Suprapubic skin (tissue), 4 donors: Measurements from ENCODE around the gene SNX22. TPM values are rescaled to one million over a fixed set of nuclear protein-coding genes. Genes with fewer than 3 reads are reported as not detected.
A peak's percentile ranks its signal among the peaks of the same experiment; 100 is the strongest.

ENCODE experiments used
- DNase-seq, 2 donors: peaks; one replicate each; pipeline ENCODE4 v3.0.0-alpha.2; 2019; ENCODE audit warnings: low spot score in 2 of 2
- H3K27ac ChIP-seq: fragments of 200-600 bp; sonication (generic); one replicate; pipeline ENCODE4 v1.5.1; 2019
- H3K27me3 ChIP-seq: fragments of 200-600 bp; sonication (generic); one replicate; pipeline ENCODE4 v1.5.1; 2019
- H3K36me3 ChIP-seq: fragments of 200-600 bp; sonication (generic); one replicate; pipeline ENCODE4 v1.5.1; 2019
- H3K4me1 ChIP-seq: fragments of 200-600 bp; sonication (generic); one replicate; pipeline ENCODE4 v1.5.1; 2019
- H3K4me3 ChIP-seq: fragments of 200-600 bp; sonication (generic); one replicate; pipeline ENCODE4 v1.5.1; 2019; ENCODE audit warnings: mild to moderate bottlenecking
- H3K9me3 ChIP-seq: fragments of 200-600 bp; sonication (generic); one replicate; pipeline ENCODE4 v1.5.1; 2019
- EP300 ChIP-seq: sonication (generic); formaldehyde crosslinking; IDR thresholded peaks from one replicate; pipeline ENCODE4 v1.6.1; 2017; ENCODE audit warnings: antibody characterized with exemption
- POLR2A ChIP-seq, 2 donors: fragments of 450-650 bp; IDR thresholded peaks; one replicate each; pipeline ENCODE4 v1.6.1; 2017; ENCODE audit warnings: antibody characterized with exemption in 2 of 2, mild to moderate bottlenecking in 2 of 2, moderate library complexity in 2 of 2
- POLR2AphosphoS5 ChIP-seq, 3 donors: sonication (generic); formaldehyde crosslinking; IDR thresholded peaks; one replicate each; pipeline ENCODE4 v1.6.1; 2017; ENCODE audit warnings: antibody characterized with exemption in 3 of 3
- WGBS: methylation state at CpG from one replicate; pipeline ENCODE4 v1.1.5; 2018; 5-methylcytosine and 5-hydroxymethylcytosine counted together
- total RNA-seq, 4 donors: library from RNA; depleted of rRNA; stranded (reverse); fragments of >200 nt; gene quantifications; one replicate each; pipeline ENCODE4 v1.1.0, GENCODE V29; 2016
- TF ChIP-seq, protein P1 (sequence below), 2 donors: fragments of 200-600 bp in 1 of 2; fragments of 450-650 bp in 1 of 2; sonication (generic) in 1 of 2; IDR thresholded peaks; one replicate each; pipeline ENCODE4 v1.5.1; 2016 to 2019; ENCODE audit warnings: antibody characterized with exemption in 2 of 2, mild to moderate bottlenecking in 1 of 2, moderate library complexity in 1 of 2

Gene SNX22
- total RNA-seq, 4 donors from 2014 or later = 0.19 to 0.80 (median 0.64) TPM; not detected in 1

DNA sequence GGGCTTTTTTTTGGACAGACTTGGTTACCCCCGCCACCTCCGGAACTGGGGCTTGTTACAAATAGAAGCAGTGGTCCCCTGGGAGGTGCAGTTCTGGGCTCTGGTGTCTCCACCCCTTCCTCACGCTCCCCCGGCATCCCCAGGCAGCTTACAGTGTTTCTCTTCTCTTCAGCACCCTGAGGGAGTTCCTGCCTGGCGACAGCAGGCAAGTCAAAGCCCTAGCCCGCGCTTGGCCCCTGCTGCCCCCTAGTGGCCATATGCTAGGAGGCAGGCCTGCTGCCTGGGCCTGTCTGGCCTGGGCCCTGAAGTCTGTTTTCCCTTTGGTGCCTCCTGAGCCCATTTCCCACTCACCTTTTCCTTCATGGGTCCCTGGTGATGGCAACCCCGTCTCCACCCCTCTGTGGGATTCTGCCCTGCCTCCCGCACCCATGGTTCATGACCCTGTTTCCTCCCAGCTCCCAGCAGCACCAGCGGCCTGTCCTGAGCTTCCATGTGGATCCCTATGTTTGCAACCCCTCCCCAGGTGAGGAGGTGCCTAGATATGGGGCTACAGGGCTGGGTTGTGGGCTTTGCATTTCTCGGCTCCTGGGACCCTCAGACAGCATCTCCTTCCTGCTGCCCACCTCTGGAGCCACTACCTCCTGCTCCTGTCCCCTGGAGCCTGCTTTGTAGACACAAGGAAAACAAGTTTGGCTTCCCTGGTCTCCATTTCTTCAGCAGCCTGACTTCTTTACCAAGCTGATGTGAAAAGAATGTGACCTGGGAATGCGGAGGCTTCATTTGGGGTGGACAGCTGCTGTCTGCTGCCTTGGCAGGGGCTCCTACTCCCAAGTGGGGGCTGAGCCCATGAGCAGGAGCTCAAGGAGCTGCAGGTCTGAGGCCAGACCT lies 2.2 kb downstream of the SNX22 start:
- no peak overlapping the region for H3K27ac ChIP-seq
- peaks cover 28% of the 10 kb centered on the region for H3K4me1 ChIP-seq
- peak; percentile 91 to 93 for DNase-seq
- H3K36me3 ChIP-seq = peaks cover 46% of the 10 kb centered on the region
- WGBS = 26% methylated on average over 11 of the region's 12 CpGs
- TF ChIP-seq POLR2A (IDR thresholded peaks at IDR 0.05) = no peak
- TF ChIP-seq, protein P1, sequence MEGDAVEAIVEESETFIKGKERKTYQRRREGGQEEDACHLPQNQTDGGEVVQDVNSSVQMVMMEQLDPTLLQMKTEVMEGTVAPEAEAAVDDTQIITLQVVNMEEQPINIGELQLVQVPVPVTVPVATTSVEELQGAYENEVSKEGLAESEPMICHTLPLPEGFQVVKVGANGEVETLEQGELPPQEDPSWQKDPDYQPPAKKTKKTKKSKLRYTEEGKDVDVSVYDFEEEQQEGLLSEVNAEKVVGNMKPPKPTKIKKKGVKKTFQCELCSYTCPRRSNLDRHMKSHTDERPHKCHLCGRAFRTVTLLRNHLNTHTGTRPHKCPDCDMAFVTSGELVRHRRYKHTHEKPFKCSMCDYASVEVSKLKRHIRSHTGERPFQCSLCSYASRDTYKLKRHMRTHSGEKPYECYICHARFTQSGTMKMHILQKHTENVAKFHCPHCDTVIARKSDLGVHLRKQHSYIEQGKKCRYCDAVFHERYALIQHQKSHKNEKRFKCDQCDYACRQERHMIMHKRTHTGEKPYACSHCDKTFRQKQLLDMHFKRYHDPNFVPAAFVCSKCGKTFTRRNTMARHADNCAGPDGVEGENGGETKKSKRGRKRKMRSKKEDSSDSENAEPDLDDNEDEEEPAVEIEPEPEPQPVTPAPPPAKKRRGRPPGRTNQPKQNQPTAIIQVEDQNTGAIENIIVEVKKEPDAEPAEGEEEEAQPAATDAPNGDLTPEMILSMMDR (IDR thresholded peaks at IDR 0.05) = peak; percentile 87 to 99
- TF ChIP-seq POLR2AphosphoS5 (IDR thresholded peaks at IDR 0.05) = no peak
- no peak for TF ChIP-seq EP300
- no peaks in the 10 kb centered on the region for H3K9me3 ChIP-seq
- H3K27me3 ChIP-seq = peaks cover 20% of the 10 kb centered on the region
- H3K4me3 ChIP-seq = no peak overlapping the region

DNA sequence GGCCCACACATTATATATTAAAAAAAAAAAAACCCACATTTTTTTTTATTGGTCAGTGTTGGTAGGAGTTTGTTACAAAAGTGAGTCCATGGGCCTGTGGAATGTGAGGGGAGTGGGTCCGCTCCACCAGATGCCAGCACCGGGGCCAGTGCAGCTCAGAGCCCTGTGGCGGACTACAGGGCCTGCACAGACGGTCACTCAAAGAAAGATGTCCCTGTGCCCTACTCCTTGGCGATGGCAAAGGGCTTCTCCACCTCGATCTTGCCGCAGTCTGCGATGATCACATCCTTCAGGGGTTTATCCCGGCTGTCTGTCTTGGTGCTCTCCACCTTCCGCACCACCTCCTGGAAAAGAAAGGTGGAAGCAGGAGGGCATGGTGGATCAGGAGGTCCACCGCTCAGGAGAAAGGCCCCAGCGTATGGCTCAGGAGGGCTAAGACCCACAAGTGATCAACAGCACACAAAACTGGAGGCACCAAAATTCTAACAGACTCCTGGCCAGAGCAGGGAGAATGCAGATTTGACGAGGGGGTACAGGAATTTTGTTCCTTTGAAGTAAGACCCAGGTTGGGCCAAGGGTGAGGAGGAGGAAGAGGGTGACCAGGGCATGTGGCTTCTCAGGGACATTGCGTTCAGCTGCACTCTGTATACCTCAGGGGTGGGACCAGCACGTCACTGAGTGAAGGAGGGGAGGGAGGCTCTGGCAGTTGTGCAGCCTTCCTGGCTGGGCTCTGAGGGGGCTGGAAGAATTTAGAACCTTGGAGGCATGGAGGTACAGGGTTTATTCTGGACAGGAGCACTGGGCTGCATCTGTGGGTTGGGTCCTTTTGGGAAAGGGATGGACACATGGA lies 4.5 kb downstream of the SNX22 start:
- H3K27me3 ChIP-seq = peaks cover 20% of the 10 kb centered on the region
- peak in 1 of 2 donors; percentile 73 for DNase-seq
- H3K9me3 ChIP-seq = no peaks in the 10 kb centered on the region
- H3K4me1 ChIP-seq = peaks cover 46% of the 10 kb centered on the region
- no peak overlapping the region for H3K4me3 ChIP-seq
- H3K27ac ChIP-seq = no peak overlapping the region
- TF ChIP-seq EP300 (no peak), POLR2A (IDR thresholded peaks at IDR 0.05) (no peak), POLR2AphosphoS5 (IDR thresholded peaks at IDR 0.05) (no peak)
- 91% methylated on average over 15 of the region's 15 CpGs for WGBS
- H3K36me3 ChIP-seq = peaks cover 69% of the 10 kb centered on the region

DNA sequence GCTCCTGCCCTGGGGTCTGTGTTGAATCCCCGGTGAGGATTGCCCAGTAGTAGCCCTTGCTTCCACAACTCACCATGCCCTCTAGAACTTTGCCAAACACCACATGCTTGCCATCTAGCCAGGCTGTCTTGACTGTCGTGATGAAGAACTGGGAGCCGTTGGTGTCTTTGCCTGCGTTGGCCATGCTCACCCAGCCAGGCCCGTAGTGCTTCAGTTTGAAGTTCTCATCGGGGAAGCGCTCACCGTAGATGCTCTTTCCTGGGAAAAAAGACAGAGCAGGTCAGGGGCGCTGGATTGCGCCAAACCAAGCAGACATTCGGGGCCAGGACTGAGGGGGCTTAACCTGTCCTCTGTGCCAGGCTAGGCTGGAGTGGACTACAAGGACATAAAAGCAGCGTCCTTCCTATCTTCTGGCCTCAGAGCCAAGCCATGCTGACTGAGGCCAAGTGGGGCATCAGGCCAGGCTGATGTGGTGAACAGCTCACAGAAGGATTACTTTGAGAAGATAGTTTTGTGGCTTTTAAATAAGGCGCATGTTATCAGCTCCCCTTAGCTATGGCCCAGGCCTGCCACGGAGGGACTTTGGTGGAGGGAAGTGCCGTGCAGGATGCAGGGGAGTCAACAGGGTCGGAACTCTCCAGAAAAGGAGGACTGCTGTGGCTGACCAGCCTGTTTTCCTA lies 5.3 kb downstream of the SNX22 start:
- Histone ChIP-seq H3K4me1 (peaks cover 46% of the 10 kb centered on the region), H3K36me3 (peaks cover 75% of the 10 kb centered on the region), H3K27me3 (peaks cover 14% of the 10 kb centered on the region), H3K4me3 (no peak overlapping the region), H3K9me3 (no peaks in the 10 kb centered on the region), H3K27ac (no peak overlapping the region)
- peak in 1 of 2 donors; percentile 67 for DNase-seq
- TF ChIP-seq, protein P1 (IDR thresholded peaks at IDR 0.05) = no peak
- no peak for TF ChIP-seq POLR2A (IDR thresholded peaks at IDR 0.05)
- no peak for TF ChIP-seq POLR2AphosphoS5 (IDR thresholded peaks at IDR 0.05)
- TF ChIP-seq EP300 = no peak
- WGBS = 89% methylated on average over 13 of the region's 16 CpGs

DNA sequence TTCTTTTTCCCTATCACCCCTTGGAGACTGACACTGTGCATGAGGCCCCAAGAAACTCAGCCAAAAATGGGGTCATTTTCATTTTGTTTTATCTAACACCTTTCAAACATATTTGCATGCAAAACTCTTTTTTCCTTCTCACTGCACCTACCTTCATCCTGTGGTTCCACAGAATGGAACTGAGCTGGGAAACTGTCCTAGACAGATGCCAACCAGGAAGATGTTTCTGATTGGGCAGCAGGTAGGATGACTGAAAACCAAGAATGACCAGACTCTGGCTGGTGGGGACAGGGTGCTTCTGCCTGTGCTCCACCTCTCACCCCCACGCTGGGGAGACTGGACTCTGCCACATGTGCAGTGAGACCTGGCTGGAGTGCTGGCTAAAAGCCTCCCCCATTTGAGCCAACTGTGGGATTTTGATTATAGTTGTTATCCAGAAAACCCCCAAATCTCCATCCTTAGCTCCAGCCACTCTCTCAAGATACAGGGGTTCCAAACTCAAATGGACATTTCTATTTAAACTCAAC lies 6.1 kb downstream of the SNX22 start:
- Histone ChIP-seq H3K9me3 (no peaks in the 10 kb centered on the region), H3K4me1 (peaks cover 43% of the 10 kb centered on the region), H3K36me3 (peaks cover 75% of the 10 kb centered on the region), H3K27ac (no peak overlapping the region), H3K27me3 (peaks cover 5% of the 10 kb centered on the region), H3K4me3 (no peak overlapping the region)
- peak in 1 of 2 donors; percentile 26 for DNase-seq
- WGBS = 82% methylated on average over 1 of the region's 1 CpG
- TF ChIP-seq EP300 = no peak
- no peak for TF ChIP-seq POLR2A (IDR thresholded peaks at IDR 0.05)
- TF ChIP-seq, protein P1 (IDR thresholded peaks at IDR 0.05) = no peak
- no peak for TF ChIP-seq POLR2AphosphoS5 (IDR thresholded peaks at IDR 0.05)

DNA sequence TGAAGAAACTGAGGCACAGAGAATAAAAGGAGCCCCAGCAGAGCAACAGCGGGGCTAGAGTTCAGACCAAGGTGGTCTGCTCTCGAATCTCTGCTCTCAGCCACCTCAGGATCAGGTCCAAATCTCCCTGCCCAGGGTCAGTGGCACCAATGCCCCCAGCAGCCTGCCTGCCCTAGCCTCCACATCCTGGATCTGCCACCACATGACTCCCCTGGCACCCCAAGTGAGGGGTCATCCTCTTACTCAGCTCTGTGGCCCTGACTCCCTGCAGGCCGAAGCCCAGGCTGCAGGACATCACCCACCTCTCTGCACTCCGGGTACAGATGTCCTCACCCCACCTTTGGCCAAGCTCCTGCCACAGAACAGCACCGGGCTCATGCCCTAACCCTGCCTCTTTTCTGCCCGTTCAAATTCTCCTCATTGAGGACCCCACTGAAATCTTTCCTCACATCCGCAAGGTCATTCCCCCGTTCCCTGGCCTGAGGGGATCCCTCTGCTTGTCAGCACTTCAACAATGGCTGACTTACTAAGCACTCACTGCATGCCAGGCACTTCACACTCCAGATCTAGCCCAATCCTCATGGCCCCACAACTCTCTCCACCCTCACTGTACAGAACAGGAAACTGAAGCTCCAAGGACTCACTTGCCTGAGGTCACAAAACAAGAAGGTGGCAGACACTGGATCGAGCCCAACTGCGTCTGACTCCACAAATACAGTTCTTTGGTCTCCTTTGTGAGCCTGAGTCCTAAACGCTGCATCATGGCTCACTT lies 7.0 kb downstream of the SNX22 start:
- Histone ChIP-seq H3K27ac (no peak overlapping the region), H3K4me1 (peaks cover 36% of the 10 kb centered on the region), H3K4me3 (no peak overlapping the region), H3K9me3 (no peaks in the 10 kb centered on the region), H3K27me3 (no peaks in the 10 kb centered on the region), H3K36me3 (peaks cover 75% of the 10 kb centered on the region)
- WGBS = 86% methylated on average over 11 of the region's 11 CpGs
- TF ChIP-seq POLR2AphosphoS5 (IDR thresholded peaks at IDR 0.05) (no peak), POLR2A (IDR thresholded peaks at IDR 0.05) (no peak), EP300 (no peak)
- TF ChIP-seq, protein P1 (IDR thresholded peaks at IDR 0.05) = no peak
- peak in 1 of 2 donors; percentile 74 for DNase-seq
